GM19240 (cell line): ENCODE results near the gene VGLL4.
"Not testable (repeated sequence)": the region's sequence is repeated elsewhere in the genome, so short reads cannot be mapped to it uniquely, and the experiment has no call there.

ENCODE experiments used
- DNase-seq: peaks from one replicate; pipeline ENCODE4 v3.0.0; 2011; ENCODE audit warnings: low spot score; ENCODE audit not compliant: insufficient read length

VGLL4 gene

DNA sequence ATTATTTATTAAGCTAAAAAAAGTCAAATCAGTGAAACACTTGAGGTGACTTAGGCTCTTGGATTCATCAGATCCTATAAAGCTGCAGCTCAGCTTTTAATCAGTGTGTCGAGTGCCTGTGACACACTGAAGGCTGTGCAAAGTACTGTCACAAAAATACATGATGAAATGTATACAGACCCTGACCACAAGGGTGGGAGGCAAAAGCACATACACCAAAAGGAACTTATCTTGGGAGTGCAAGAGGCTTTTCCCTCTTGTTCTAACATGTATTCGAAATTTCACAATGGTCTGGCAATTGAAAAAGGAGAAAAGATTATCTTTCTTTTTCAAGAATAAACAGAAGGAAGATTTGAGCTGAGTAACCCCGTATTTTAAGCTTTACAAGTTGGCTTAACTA lies 35.9 kb downstream of the VGLL4 start:
- DNase-seq = no peak

DNA sequence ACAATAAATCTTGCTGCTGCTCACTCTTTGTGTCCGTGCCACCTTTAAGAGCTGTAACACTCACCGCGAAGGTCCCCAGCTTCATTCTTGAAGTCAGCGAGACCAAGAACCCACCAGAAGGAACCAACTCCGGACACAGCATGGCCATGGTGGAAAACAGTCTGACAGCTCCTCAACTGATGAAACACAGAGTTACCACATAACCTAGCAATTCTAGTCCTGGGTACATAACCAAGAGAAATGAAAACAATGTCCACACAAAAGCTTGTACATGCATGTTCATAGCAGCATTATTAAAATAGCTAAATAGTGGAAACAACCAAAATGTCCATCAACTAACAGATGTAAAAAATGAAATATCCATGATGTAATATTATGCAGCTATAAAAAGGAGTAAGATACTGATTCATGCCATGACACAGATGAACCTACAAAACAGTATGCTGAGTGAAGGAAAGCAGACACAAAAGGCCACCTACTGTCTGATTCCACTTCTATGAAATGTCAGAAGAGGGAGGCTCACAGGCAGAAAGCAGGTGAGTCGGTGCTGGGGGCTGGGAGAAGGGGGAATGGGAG lies 36.8 kb downstream of the VGLL4 start:
- no peak for DNase-seq

DNA sequence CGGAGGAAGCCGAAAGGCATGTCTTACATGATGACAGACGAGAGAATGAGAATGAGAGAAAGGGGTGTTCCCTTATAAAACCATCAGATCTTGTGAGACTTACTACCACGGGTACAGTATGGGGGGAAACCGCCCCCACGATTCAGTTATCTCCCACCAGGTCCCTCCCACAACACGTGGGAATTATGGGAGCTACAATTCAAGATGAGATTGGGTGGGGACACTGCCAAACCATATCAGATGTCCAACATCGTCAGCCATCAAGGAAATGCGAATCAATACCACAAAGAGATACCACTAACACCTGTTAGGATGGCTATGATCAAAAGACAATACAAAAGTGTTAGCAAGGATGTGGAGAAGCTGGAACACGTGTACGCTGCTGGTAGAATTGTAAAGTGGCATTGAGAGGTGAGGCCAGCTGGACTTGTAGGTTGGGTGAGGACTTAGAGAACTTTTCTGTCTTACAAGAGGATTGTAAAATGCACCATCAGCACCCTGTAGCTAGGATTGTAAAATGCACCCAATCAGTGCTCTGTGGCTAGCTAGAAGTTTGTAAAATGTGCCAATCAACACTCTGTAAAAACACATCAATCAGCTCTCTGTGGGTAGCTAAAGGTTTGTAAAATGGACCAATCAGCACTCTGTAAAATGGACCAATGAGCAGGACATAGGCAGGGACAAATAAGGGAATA lies 37.5 kb downstream of the VGLL4 start:
- DNase-seq = no peak

DNA sequence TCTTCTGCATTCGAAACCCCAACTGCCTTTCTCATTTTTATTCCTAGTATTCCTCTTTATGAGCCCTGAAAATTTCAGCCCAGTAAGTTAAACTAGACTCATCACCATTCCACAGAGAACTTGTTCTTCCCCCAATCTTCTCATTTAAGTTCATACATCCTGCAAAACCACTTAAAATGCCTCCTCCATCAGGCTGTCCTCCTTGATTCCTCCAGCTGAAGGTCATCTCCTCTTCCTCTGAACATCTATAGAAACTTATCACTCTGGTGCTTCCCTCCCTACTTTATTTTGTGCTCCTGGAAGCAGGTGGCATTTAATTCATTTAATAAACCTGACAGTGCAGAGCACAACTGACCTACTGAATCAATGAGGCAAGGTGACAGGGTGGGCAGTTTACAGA lies 38.3 kb downstream of the VGLL4 start:
- no peak for DNase-seq

DNA sequence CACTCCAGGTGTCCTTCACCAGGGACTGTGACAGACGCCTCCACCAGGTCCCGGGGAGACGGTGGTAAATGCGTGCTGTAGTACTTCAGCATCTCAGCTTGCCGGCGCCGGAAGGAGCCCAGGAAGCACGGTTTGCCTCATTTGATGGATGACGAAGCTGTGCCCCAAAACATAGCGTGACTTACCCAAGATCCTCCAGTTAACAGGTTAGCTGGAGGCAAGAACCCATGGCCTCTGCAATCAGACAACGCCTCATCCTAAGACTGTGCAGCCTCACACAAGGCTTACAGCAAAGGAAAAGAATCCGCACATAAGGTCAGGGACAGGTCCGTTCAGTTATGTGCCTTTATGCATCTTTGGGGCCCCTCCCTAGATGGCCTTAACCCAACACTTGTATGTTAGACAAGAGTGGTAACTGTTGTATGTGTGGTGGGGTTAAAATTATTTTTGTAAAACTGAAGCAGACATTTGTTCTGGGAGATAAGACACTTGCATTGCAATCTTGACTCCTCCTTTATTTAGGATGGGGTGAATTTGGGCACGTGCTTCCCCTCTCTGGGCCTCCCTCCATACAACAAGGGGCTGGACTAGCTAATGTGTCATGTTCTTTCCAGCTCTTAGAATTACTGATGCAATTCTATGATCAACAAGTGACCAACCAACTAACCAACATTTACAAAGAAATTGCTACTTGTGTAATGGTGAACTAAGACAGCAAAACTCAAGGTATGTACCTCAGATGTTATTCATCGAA lies 39.4 kb downstream of the VGLL4 start:
- DNase-seq = no peak

DNA sequence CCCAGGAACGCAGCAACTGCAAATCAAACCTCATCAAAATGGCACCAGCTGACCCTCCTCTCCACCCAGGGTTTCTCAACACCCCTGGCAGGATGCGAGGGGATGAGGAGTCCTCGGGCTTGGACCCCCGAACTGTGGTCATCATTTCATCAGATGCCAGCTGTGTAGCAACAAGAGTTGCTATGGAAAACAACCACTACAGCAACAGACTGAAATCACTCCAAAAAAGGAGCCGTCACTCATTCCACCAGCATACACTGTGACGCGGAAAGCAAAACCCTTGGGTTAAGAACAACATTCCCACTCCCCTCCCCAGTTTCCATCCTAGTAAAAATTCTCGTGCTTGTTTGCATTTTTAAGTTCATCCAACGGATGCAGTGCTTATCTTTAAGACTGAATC lies 40.1 kb downstream of the VGLL4 start:
- no peak for DNase-seq

DNA sequence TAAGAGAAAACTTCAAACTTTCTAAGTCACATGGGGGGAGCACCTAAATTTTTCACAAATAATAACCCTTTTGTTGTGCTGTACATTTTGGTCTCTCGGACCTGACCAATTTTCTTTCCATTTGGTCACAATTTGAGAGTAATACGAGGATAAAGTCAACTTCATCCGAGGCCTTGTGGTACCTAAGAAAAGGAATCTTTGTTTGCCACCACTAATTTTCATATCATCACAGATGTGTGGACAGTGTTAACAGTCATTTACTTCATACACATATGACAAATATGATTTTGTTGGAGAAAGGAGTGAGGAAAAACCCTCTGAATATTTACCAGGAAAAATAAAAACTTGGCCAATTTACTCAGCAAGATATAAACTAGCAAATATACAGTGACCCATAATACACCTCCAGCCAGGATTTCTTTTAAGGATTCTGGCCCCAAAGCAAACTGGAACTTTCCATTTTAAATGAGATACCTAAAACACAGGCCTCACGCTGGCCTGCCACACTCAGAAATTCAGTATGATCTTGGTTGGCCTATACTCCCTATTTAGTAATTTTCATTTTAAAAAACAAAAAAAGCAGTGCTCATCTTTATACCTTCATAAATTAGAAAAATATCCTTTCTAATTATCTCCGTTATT lies 40.7 kb downstream of the VGLL4 start:
- no peak for DNase-seq

DNA sequence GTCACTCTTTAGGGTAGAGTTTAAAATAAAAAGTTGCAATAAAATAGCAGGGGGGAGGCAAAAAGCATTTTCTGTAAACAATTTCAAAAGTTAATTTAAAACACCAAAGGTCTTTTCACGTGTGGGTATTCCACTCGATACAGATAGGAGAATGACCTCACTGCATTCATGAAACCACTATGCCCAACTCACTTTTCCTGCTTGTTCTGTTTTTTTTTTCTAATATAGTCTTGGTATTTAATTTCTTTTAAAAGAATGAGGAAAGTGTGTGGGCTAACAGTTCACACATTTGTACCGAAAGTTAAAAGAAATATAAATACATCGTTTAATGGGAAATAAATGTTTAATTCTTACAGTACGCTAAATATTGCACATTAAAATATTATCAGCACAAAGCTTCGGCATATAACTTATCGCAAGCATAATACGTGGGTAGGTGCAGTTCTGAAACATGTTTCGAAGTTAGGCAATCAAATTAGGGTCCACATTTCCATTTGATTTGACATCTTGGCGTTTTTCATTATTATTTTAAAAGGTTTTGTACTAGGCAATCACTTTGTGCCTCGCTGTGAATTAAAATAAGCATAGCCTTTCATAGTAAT lies 41.4 kb downstream of the VGLL4 start:
- DNase-seq = no peak

DNA sequence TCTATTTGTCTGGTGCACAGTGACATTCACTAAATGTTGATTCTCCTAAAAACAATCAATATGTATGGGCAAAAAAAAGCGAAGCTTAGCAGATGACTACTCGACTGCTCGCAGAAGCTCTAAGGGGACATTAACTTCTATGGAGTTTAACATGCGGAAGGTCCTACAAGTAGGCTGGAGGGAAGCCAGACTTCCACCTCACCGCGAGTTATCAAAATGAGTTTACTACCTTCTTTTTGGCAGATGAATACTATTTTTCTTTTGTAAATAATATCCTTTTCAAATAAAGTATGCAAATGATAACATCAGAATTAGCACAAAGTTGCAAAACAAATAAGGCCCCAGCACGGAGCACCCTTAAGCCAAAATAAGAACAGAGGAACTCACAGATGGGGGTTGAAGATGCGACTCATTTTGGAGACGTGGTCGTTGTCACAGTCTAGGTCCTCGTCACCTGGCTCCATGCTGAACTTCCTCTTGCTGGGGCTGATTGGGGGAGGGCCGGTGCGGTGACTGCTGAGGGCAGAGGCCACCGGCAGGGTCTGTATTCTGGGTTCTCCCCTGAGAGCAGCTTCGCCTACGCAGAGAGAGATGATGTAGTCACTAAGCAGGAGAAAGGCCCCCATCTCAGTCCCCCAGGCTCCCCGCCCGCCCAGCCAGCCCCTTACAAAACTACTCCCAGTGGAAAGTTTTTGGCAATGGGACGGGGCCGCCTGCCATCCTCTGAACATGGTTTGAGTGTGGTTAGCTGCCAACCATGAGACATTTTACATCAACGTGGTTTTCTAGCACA lies 42.1 kb downstream of the VGLL4 start:
- DNase-seq = peak; percentile 72

DNA sequence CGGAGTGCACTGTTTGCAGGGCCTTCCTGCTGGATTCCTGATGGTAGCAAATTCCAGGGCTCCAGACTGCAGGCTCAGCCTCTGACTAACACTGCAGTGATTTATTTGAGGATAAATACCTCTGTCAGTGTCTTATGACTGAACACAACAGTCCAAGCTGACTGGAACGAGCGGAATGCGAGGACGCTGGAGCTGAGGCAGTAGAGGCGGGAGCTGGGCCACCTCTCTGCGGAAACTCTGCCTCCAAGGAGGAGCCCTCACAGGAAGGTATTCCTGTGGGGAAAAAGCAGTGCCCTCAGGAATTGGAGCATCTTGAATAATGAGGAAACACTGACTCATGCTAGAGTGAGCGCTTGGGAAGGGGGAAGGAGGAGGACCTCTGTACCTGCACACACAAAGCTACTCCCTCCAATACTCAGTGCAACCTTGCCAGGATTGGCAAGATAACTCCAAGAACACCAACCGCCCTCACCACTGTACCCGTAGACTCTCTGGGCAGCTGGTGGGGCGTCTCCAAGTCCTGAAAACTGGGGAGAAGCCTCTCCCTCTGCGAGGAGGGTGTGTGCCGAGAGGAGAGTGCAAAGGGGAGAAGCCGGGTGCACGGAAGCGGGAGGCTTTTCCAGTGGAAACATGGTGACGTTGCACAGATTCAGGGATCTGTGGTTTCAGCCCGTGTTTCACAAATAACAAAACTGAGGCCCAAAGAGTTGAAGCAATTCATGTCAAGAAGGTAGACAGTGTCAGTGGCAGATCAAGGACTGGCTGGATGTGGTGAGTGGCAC lies 43.0 kb downstream of the VGLL4 start:
- DNase-seq = no peak

DNA sequence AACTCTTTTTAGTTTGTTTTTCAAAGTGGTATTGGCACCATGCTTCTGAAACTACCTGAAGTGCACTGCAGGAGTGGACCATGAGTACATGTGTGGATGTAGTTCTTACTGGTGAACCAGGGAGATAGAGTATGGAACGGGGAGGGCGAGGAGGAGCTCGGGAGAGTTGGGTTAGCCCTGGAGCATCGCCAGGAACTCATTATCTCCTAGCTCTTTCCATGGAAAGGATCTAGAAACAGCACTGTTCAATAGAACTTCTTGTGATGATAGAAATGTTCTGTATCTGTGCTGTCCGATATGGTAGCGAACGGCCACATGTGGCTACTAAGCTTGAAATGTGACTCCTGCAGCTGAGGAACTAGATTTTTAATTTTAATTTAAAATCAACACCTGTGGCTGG lies 47.3 kb downstream of the VGLL4 start:
- no peak for DNase-seq

DNA sequence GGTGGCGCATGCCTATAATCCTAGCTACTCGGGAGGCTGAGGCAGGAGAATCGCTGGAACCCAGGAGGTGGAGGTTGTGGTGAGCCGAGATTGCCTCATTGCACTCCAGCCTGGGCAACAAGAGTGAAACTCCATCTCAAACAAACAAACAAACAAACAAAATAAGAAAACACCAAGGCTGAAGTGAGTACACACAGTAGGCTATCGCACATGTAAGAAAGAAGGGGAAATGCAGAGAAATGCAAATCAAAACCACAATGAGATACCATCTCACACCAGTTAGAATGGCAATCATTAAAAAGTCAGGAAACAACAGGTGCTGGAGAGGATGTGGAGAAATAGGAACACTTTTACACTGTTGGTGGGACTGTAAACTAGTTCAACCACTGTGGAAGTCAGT lies 48.7 kb downstream of the VGLL4 start:
- not testable (repeated sequence) for DNase-seq

DNA sequence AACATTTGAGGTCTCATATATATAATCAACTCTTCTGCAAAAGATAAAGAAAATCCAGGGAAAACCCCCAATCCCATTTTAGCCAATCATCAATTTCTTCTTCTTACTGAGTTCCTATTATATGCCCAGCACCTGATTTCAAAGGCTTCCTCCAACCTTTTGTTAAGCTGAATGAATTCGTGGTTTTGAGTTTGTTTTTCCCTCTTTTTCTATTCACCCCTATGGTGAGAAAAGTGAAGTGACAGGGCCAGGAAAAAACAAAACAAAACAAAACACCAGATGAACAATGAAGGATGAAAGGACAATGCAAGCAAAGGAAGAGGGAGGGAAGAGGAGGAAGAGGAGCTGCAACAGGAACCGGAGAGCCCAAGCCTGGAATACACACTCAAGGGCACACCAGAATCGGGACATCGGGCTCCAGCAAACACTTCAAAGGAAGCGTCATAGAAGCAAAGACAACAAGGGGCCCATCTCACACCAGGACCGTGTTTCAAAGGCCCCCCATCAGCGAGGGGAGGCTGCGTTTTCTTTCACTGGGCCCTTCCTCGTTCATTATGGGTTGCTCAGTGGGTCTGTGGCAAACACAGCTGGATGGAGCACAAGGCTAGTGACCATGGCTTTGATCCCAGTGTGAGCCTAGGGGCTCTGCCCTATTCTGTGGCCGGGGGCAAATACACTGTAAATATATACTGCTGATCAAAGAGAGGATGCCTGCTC lies 50.2 kb downstream of the VGLL4 start:
- DNase-seq = no peak

DNA sequence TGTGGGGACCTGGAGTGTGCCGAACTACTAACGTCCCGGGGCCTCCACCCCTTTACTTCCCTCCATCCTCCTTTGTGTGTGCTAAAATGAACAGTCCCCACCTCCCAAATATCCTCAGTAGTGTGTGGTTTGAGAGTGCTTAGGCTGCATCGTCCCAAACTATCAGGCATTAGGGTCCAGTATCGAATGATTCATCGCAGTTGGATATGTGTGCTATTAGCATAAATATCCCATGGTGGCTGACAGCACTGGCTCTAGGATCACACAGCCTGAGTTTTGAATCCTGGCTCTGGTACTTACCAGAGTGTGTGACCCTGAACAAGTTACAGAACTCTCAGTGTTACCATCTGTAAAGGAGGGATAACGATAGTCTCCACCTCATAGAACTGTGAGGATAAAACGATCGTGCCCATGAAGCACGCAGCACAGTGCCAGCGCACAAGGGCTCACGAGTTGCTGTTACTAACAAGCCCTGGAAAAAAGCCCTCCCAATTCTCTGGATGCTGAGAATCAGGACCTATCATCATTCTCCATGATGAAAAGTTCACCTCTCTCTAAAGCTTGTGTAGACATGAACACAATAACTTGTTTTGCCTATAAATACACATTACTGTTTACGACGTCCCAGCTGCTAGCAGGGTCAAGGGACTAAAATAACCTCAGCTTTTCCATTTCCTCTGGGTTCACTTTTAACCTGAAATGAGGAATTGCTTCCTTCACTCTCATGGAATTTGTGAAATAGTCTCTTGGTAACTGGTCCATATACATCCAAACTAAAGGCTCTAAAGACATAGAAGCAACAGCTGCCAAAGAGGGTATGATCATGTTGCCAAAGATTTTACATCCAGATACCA lies 51.0 kb downstream of the VGLL4 start:
- DNase-seq = no peak

DNA sequence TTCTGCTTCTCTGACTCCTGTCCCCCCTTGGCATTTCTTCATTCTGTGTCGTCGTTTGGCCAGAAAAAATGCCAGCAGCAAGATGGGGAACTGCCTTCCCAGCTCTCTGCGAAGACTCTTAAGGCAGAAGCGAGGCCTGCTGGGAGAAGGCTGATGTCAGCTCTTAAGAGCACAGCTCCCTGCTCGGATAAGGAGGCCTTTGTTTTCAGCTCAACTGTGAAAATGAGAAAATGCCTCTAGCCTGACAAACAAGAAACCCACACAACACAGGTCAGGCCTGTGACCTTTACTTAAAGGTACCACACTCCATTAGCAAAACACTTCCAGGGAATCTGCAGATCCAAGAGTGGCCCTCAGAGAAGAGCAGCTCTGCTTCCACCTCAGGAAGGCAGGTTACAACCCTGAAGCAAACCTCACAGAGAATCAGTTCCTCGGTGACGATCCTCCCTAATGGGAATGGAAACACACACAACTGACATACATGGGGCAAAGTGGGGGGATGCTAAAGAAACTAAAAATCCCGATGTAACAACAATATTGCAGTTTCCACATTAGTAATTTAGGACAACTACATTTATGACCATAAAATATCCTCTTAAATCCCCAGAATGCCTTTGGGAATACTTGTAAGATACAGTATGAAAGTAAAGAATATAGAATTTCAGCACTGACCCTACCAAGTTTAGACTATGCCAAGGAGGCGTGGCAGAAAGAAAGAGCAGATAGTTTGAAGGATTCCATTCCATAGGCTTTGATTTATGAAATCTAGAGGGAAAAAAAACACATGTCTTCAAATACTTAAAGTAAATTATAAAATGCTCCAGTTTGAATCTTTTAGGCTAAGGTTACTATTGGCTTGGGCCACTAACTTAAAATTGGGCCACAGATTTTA lies 52.1 kb downstream of the VGLL4 start:
- no peak for DNase-seq

DNA sequence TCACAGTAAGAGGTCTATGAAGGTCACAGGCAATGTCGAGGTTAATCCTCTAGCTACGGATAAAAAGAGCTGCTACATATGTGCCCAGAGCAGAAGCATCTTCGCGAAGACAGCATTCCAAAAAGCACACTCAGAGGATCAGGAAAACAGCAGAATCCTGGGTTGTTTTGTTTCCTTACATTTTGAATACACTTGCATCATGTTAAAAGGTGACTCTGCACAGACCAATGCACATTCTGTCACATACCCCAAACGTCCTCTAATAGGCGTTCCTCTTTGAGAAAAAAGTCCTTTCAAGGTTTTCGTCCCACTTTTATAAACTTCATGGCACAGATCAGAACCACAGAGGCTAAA lies 52.7 kb downstream of the VGLL4 start:
- no peak for DNase-seq

DNA sequence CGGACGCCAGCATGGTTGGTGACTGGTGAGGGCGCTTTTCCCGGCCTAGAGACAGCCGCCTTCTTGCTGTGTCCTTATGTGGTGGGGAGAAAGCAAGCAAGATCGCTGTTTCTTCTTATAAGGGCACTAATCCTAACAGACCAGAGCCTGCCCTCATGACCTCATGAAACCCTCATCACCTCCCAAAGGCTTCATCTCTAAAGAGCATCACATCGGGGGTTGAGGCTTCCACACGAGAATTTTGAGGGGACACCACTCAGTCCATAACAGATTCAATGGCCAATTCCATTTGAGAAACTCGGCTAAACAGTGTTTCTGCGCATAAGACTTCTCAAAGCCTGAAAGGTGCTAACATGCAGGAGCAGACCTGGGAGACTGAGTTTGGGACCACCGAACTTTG lies 54.0 kb downstream of the VGLL4 start:
- DNase-seq = no peak

DNA sequence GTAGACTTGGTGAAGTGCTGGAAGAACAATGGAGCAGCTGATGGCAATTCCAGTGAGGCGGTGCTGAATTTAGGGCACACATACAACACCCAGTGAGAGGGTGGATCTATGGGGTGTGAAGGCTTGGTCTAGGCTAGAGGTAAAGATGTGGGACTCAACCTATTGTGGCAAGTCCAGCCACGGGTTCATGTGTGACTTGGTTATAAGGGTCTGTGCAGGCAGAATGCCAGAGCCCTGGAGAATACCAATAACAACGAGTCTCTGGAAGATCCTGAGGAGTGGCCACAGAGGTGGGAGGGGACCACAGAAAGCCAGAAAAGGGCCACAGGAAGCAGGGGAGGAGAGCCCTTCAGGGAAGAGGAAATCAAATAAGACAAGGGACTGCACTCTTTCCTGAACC lies 55.0 kb downstream of the VGLL4 start:
- no peak for DNase-seq
